Parathyroid adenoma (tissue), 2 donors: ENCODE results near the gene CDK1.

Experiments used
- H2AFZ ChIP-seq: fragments of 300-600 bp; sonication (generic); one replicate; pipeline ENCODE4 v1.7.0; 2017; ENCODE audit warnings: antibody characterized with exemption, mild to moderate bottlenecking
- H3K27ac ChIP-seq: fragments of 300-600 bp; sonication (generic); one replicate; pipeline ENCODE4 v1.7.0; 2017
- H3K27me3 ChIP-seq: fragments of 300-600 bp; sonication (generic); one replicate; pipeline ENCODE4 v1.7.0; 2017; ENCODE audit warnings: low read length; ENCODE audit not compliant: control insufficient read depth, insufficient read depth
- H3K36me3 ChIP-seq: fragments of 300-600 bp; sonication (generic); one replicate; pipeline ENCODE4 v1.7.0; 2017; ENCODE audit warnings: low read length; ENCODE audit not compliant: control insufficient read depth, insufficient read depth
- H3K4me1 ChIP-seq: fragments of 300-600 bp; sonication (generic); one replicate; pipeline ENCODE4 v1.7.0; 2017; ENCODE audit warnings: control low read depth
- H3K4me2 ChIP-seq: fragments of 300-600 bp; sonication (generic); one replicate; pipeline ENCODE4 v1.7.0; 2017; ENCODE audit warnings: low read length
- H3K4me3 ChIP-seq: fragments of 300-600 bp; sonication (generic); one replicate; pipeline ENCODE4 v1.7.0; 2017; ENCODE audit warnings: low read depth, low read length
- H3K79me2 ChIP-seq: fragments of 300-600 bp; sonication (generic); one replicate; pipeline ENCODE4 v1.7.0; 2017; ENCODE audit warnings: control low read depth
- H3K9ac ChIP-seq: fragments of 300-600 bp; sonication (generic); one replicate; pipeline ENCODE4 v1.7.0; 2017; ENCODE audit warnings: mild to moderate bottlenecking
- H3K9me3 ChIP-seq: fragments of 300-600 bp; sonication (generic); one replicate; pipeline ENCODE4 v1.7.0; 2017; ENCODE audit warnings: low read length; ENCODE audit not compliant: control insufficient read depth
- CTCF ChIP-seq: fragments of 300-600 bp; sonication (generic); IDR thresholded peaks from one replicate; pipeline ENCODE4 v1.7.0; 2017; ENCODE audit warnings: antibody characterized with exemption, mild to moderate bottlenecking
- donor health status: primary hyperparathyroidism.

The CDK1 gene

DNA sequence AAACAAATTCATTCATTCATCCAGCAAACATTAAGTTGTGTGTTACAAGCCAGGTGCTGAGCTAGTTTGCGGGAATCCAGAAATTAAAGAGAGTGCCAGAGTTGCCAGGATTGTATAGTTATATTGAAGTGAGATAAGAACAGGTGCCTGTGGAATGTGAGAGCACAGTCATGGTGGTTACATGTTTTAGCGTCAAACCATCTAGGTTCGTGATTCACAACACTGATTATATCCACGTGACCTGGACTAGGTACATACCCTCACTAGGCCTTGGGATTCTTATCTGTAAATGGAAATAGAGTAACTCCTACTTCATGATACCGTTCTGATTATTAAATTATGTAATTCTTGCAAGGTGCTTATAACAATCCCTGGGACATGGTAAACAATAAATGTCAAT lies 24.5 kb upstream of the CDK1 start:
- no peak overlapping the region for H2AFZ ChIP-seq
- no peaks in the 10 kb centered on the region for H3K9me3 ChIP-seq
- H3K4me1 ChIP-seq = no peaks in the 10 kb centered on the region
- no peak for TF ChIP-seq CTCF
- no peak overlapping the region for H3K9ac ChIP-seq
- H3K27me3 ChIP-seq = no peaks in the 10 kb centered on the region
- H3K36me3 ChIP-seq = no peaks in the 10 kb centered on the region
- H3K4me2 ChIP-seq = peak overlapping the region; percentile 16
- no peak overlapping the region for H3K27ac ChIP-seq
- H3K79me2 ChIP-seq = no peaks in the 10 kb centered on the region
- no peak overlapping the region for H3K4me3 ChIP-seq

DNA sequence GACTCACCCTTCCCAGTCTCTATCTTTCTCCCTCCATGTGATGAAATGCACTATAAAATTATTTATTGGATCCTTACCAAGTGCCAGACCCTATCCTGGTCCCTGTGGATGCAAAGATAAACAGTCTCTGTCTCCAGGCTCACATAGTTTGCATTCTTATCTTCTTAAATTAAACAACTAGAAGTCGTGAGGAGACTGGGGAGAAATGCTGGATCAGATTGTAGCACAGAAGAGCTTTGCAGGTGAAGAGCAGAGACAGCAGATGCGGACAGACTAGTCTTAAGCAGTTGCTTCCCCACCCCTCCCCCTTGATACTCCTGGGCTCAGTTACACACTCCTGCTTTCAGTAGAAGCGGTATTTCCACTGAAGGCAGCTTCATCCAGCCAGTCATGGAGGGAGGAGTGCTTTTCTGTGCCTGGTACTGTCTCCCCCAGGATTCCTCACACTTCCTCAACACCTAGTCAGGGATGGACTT lies 20.8 kb upstream of the CDK1 start:
- H3K9ac ChIP-seq = no peak overlapping the region
- H3K4me2 ChIP-seq = no peak overlapping the region
- no peak overlapping the region for H3K4me3 ChIP-seq
- H3K4me1 ChIP-seq = no peaks in the 10 kb centered on the region
- no peaks in the 10 kb centered on the region for H3K79me2 ChIP-seq
- no peaks in the 10 kb centered on the region for H3K27me3 ChIP-seq
- no peaks in the 10 kb centered on the region for H3K36me3 ChIP-seq
- H3K27ac ChIP-seq = no peak overlapping the region
- H3K9me3 ChIP-seq = no peaks in the 10 kb centered on the region
- peak overlapping the region; percentile 17 for H2AFZ ChIP-seq
- TF ChIP-seq CTCF = no peak

DNA sequence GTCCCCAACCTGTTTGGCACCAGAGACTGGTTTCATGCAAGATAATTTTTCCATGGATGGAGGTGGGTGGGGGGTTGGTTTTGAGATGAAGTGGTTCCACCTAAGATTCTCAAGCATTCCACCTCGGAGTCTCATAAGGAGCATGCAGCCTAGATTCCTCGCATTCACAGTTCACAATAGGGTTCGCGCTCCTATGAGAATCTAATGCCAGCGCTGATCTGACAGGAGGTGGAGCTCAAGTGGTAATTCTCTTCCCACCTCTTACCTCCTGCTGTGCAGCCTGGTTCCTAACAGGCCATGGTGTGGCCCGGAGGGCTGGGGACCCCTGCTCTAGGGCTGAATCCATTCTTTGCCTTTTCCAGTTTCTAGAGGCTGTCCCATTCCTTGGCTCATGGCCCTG lies 19.1 kb upstream of the CDK1 start:
- no peak for TF ChIP-seq CTCF
- H3K9ac ChIP-seq = no peak overlapping the region
- no peaks in the 10 kb centered on the region for H3K9me3 ChIP-seq
- no peak overlapping the region for H3K27ac ChIP-seq
- no peak overlapping the region for H3K4me2 ChIP-seq
- H3K4me3 ChIP-seq = no peak overlapping the region
- no peaks in the 10 kb centered on the region for H3K36me3 ChIP-seq
- no peak overlapping the region for H2AFZ ChIP-seq
- H3K79me2 ChIP-seq = no peaks in the 10 kb centered on the region
- H3K27me3 ChIP-seq = no peaks in the 10 kb centered on the region
- no peaks in the 10 kb centered on the region for H3K4me1 ChIP-seq

- Histone ChIP-seq H3K4me1 (no peaks in the 10 kb centered on the region), H3K4me3 (no peak overlapping the region), H3K27ac (no peak overlapping the region), H3K27me3 (no peaks in the 10 kb centered on the region), H3K79me2 (no peaks in the 10 kb centered on the region), H2AFZ (no peak overlapping the region), H3K9me3 (no peaks in the 10 kb centered on the region), H3K9ac (no peak overlapping the region), H3K4me2 (no peak overlapping the region), H3K36me3 (no peaks in the 10 kb centered on the region)
- no peak for TF ChIP-seq CTCF
Observed at GRCh38 chr10:60760711-60761210, 17.5 kb upstream of the CDK1 start.

GRCh38 chr10:60762554-60762953 lies 15.7 kb upstream of the CDK1 start:
- no peak overlapping the region for H3K4me2 ChIP-seq
- H3K79me2 ChIP-seq = no peaks in the 10 kb centered on the region
- no peaks in the 10 kb centered on the region for H3K4me1 ChIP-seq
- TF ChIP-seq CTCF = no peak
- H3K9ac ChIP-seq = no peak overlapping the region
- H3K27ac ChIP-seq = no peak overlapping the region
- no peaks in the 10 kb centered on the region for H3K36me3 ChIP-seq
- no peaks in the 10 kb centered on the region for H3K9me3 ChIP-seq
- no peaks in the 10 kb centered on the region for H3K27me3 ChIP-seq
- no peak overlapping the region for H2AFZ ChIP-seq
- no peak overlapping the region for H3K4me3 ChIP-seq
